Vagina (tissue), 2 donors: Measurements from ENCODE around the gene RARA. TPM values are rescaled to one million over a fixed set of nuclear protein-coding genes. Genes with fewer than 3 reads are reported as not detected.

Experiments
- DNase-seq, 2 donors: peaks; one replicate each; pipeline ENCODE4 v3.0.0-alpha.2; 2017; ENCODE audit errors: extremely low spot score in 2 of 2
- H3K27ac ChIP-seq: fragments of 200-600 bp; sonication (generic); one replicate; pipeline ENCODE4 v1.5.1; 2019
- H3K27me3 ChIP-seq: fragments of 200-600 bp; sonication (generic); one replicate; pipeline ENCODE4 v1.5.1; 2019
- H3K36me3 ChIP-seq, 2 donors: fragments of 200-600 bp; sonication (generic); one replicate each; pipeline ENCODE4 v1.5.1; 2017 to 2019
- H3K4me1 ChIP-seq: fragments of 200-600 bp; sonication (generic); one replicate; pipeline ENCODE4 v1.5.1; 2019
- H3K4me3 ChIP-seq, 2 donors: fragments of 200-600 bp; sonication (generic); 1 replicate in 1 of 2; 2 replicates in 1 of 2; pipeline ENCODE4 v1.5.1; 2016 to 2019
- H3K9me3 ChIP-seq: fragments of 200-600 bp; sonication (generic); one replicate; pipeline ENCODE4 v1.5.1; 2019
- CTCF ChIP-seq, 3 experiments: fragments of 450-650 bp in 2 of 3; fragments of 200-600 bp in 1 of 3; sonication (generic) in 1 of 3; IDR thresholded peaks; one replicate each; pipeline ENCODE4 v1.5.1; 2017 to 2019; ENCODE audit warnings: antibody characterized with exemption in 3 of 3, mild to moderate bottlenecking in 2 of 3, moderate library complexity in 2 of 3
- POLR2A ChIP-seq, 2 donors: fragments of 450-650 bp; IDR thresholded peaks; one replicate each; pipeline ENCODE4 v1.6.1; 2017; ENCODE audit warnings: antibody characterized with exemption in 2 of 2, mild to moderate bottlenecking in 2 of 2, moderate library complexity in 2 of 2
- POLR2AphosphoS5 ChIP-seq, 2 donors: sonication (generic); formaldehyde crosslinking; IDR thresholded peaks; one replicate each; pipeline ENCODE4 v1.9.0; 2017; ENCODE audit warnings: antibody characterized with exemption in 2 of 2, mild to moderate bottlenecking in 2 of 2, low read depth in 1 of 2; ENCODE audit not compliant: insufficient read depth in 1 of 2
- intact Hi-C: fragments of 100-400 bp; cut with DNase I; formaldehyde crosslinking; loops from one replicate; pipeline ENCODE4 v1.15.1; 2023
- total RNA-seq: library from RNA; depleted of rRNA; stranded (reverse); fragments of >200 nt; gene quantifications from one replicate; pipeline ENCODE4 v1.2.3, GENCODE V29; 2016

RARA gene
- total RNA-seq, 1 donor from 2014 or later: 58.9 TPM

GRCh38 chr17:40349477-40349894, 40.5 kb downstream of the RARA start:
- H3K27me3 ChIP-seq: no peaks in the 10 kb centered on the region
- no peaks in the 10 kb centered on the region for H3K9me3 ChIP-seq
- H3K36me3 ChIP-seq: peaks cover 3 to 35% of the 10 kb centered on the region in 2 donors
- intact Hi-C loops: no loop called here
- H3K27ac ChIP-seq: peak overlapping the region; percentile 97
- DNase-seq: no peak
- TF ChIP-seq POLR2A (IDR thresholded peaks at IDR 0.05) (no peak), CTCF (IDR thresholded peaks at IDR 0.05) (no peak), POLR2AphosphoS5 (IDR thresholded peaks at IDR 0.05; ENCODE audit: insufficient read depth in 1 of 2, low read depth in 1 of 2) (no peak)
- H3K4me1 ChIP-seq: peaks cover 68% of the 10 kb centered on the region
- H3K4me3 ChIP-seq: no peak overlapping the region

- TF ChIP-seq CTCF (IDR thresholded peaks at IDR 0.05) (no peak), POLR2A (IDR thresholded peaks at IDR 0.05) (no peak), POLR2AphosphoS5 (IDR thresholded peaks at IDR 0.05; ENCODE audit: insufficient read depth in 1 of 2, low read depth in 1 of 2) (peak in 1 of 2 donors; percentile 34)
- no peaks in the 10 kb centered on the region for H3K9me3 ChIP-seq
- no peak overlapping the region for H3K4me3 ChIP-seq
- H3K27ac ChIP-seq: peak overlapping the region; percentile 97
- intact Hi-C loops: no loop called here
- no peak for DNase-seq
- peaks cover 68% of the 10 kb centered on the region for H3K4me1 ChIP-seq
- no peaks in the 10 kb centered on the region for H3K27me3 ChIP-seq
- H3K36me3 ChIP-seq: peaks cover 3 to 35% of the 10 kb centered on the region in 2 donors
These were observed 41.1 kb downstream of the RARA start for GRCh38 chr17:40349895-40350688.

- no peak for DNase-seq
- H3K36me3 ChIP-seq: peaks cover 3 to 41% of the 10 kb centered on the region in 2 donors
- H3K27ac ChIP-seq: peak overlapping the region; percentile 97
- TF ChIP-seq POLR2A (IDR thresholded peaks at IDR 0.05) (no peak), POLR2AphosphoS5 (IDR thresholded peaks at IDR 0.05; ENCODE audit: insufficient read depth in 1 of 2, low read depth in 1 of 2) (no peak), CTCF (IDR thresholded peaks at IDR 0.05) (no peak)
- intact Hi-C loops: no loop called here
- H3K9me3 ChIP-seq: no peaks in the 10 kb centered on the region
- H3K27me3 ChIP-seq: no peaks in the 10 kb centered on the region
- no peak overlapping the region for H3K4me3 ChIP-seq
- H3K4me1 ChIP-seq: peaks cover 68% of the 10 kb centered on the region
These were observed 41.8 kb downstream of the RARA start for GRCh38 chr17:40350689-40351358.

- no peak for DNase-seq
- Histone ChIP-seq H3K27me3 (no peaks in the 10 kb centered on the region), H3K4me1 (peaks cover 65% of the 10 kb centered on the region), H3K4me3 (no peak overlapping the region), H3K27ac (no peak overlapping the region), H3K36me3 (peaks cover 3 to 45% of the 10 kb centered on the region in 2 donors), H3K9me3 (no peaks in the 10 kb centered on the region)
- TF ChIP-seq POLR2AphosphoS5 (IDR thresholded peaks at IDR 0.05; ENCODE audit: insufficient read depth in 1 of 2, low read depth in 1 of 2) (no peak), CTCF (IDR thresholded peaks at IDR 0.05) (no peak), POLR2A (IDR thresholded peaks at IDR 0.05) (no peak)
- intact Hi-C loops: no loop called here
These were observed 42.6 kb downstream of the RARA start for GRCh38 chr17:40351359-40352236.
